Measurements from ENCODE around the gene BCL11B.

The BCL11B gene

DNA sequence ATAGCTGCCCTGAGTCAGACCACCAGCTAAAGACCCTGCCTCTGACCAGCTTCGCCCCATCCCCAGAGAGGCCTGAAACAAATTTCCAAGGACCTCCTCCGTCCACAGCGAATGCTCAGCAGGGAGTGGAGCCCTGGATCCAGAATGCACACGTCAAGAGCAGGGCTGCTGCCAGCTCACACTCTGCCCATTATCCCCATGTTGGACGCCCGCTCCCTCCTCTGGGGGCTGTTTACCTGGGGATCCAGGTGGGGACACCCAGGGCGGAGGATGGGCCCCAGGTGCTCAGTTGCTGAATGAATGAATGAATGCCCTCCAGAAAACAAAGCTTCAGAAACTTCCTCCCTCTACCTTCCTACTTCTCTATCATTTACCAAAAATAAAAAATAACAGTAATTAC lies 18.1 kb downstream of the BCL11B start:
- Histone ChIP-seq H3K27ac (ENCODE audit: low read depth, low read length) (no peak overlapping the region), H3K36me3 (ENCODE audit: control insufficient read depth, insufficient read depth, low read length) (no peaks in the 10 kb centered on the region), H3K27me3 (ENCODE audit: control insufficient read depth, insufficient read depth, low read length) (peaks cover 3% of the 10 kb centered on the region), H3K4me1 (ENCODE audit: control insufficient read depth, insufficient read depth, low read length) (no peaks in the 10 kb centered on the region), H3K4me3 (ENCODE audit: low read length) (no peak overlapping the region), H3K9ac (ENCODE audit: low read length) (no peak overlapping the region)

DNA sequence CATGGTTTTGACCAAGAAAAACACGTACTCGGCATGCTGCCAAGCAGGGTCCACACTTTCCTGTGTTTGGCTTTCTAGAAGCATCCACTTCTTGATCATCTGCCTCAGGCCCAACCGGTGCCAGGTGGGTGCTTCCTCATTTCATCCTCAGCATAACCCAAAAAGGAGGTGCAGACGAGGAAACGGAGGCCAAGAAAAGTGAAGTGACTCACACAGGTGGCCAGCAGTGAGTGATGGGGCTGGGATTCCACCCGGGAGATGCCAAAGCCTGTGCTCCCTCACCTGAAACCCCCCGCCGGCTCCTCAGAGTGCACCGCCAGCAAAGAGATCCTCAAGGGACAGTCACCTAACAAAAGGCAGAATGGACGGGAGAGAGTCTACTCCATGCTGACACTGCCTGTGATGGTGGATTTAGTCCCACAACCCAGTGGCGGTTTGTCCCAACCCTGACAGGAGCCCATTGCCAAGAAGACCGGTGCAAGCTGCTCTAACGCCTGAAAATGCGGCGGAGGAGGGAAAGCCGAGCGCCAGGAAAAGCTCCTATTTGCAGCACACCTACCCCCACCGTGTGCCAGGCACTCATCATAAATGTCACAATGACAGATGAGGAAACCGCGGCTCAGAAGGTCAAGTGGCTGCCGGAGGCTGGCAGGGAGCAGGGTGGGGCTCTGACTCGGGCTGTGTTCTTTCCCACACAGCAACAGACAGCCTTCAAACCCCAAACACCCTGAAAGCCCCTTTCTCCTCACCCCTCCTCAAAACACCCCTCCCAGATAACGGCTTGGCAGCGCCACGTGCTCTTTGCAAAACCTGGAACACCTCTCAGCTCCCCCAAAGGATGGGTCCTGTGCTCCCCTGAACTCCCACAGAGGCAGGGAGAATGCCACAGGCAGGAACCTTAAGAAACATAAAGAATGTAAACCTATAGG lies 18.8 kb downstream of the BCL11B start:
- Histone ChIP-seq H3K36me3 (ENCODE audit: control insufficient read depth, insufficient read depth, low read length) (no peaks in the 10 kb centered on the region), H3K27ac (ENCODE audit: low read depth, low read length) (no peak overlapping the region), H3K4me1 (ENCODE audit: control insufficient read depth, insufficient read depth, low read length) (no peaks in the 10 kb centered on the region), H3K4me3 (ENCODE audit: low read length) (no peak overlapping the region), H3K9ac (ENCODE audit: low read length) (no peak overlapping the region), H3K27me3 (ENCODE audit: control insufficient read depth, insufficient read depth, low read length) (peaks cover 3% of the 10 kb centered on the region)

DNA sequence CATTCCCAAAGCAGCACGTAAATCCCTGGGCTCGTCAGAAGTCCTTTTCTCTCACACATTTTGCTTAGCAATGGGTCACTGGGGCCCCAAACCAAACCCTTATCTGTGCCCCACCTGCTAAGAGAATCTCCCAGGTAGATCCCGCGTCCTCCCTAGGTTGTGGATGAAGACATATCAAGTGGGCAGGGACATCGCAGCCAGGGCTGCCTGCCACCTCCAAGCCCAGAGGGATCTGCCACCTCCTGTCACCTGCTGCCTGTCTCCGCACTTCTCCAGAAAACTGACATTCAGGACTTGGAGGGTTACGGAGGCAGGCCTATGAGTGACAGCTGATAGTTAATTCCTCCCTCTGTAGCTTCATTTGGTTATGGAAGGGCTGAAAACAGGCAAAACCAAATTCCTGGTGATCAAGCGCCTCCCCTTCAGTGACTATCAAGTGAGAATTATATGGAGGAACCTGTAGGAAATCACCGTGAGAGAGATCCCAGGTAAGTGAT lies 19.5 kb downstream of the BCL11B start:
- no peak overlapping the region for H3K9ac ChIP-seq (ENCODE audit: low read length)

DNA sequence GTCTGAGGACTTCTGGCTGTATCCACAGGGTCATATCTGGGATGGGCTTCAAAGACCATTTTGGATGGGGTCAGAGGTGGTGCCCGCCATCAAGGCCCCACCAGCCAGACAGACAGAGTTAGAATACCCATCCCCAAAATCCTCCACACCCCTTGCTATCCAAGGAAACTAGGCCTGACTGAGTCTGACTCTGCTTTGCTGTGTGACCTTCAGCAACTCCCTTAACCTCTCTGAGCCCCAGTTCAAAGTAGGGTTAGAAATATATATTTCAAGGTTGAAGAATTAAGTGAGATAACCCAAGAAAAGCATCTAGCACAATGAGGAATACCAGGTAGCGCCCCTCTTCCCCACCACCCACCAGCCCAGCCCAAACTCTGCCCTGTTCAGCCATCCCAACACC lies 20.3 kb downstream of the BCL11B start:
- Histone ChIP-seq H3K9ac (ENCODE audit: low read length) (no peak overlapping the region), H3K27ac (ENCODE audit: low read depth, low read length) (no peak overlapping the region), H3K36me3 (ENCODE audit: control insufficient read depth, insufficient read depth, low read length) (no peaks in the 10 kb centered on the region), H3K4me1 (ENCODE audit: control insufficient read depth, insufficient read depth, low read length) (no peaks in the 10 kb centered on the region), H3K4me3 (ENCODE audit: low read length) (no peak overlapping the region), H3K27me3 (ENCODE audit: control insufficient read depth, insufficient read depth, low read length) (peaks cover 3% of the 10 kb centered on the region)

More for the DNA sequence above, 19.5 kb downstream of the BCL11B start:
- Histone ChIP-seq H3K27ac (ENCODE audit: low read depth, low read length) (no peak overlapping the region), H3K36me3 (ENCODE audit: control insufficient read depth, insufficient read depth, low read length) (no peaks in the 10 kb centered on the region), H3K4me3 (ENCODE audit: low read length) (no peak overlapping the region), H3K27me3 (ENCODE audit: control insufficient read depth, insufficient read depth, low read length) (peaks cover 3% of the 10 kb centered on the region), H3K4me1 (ENCODE audit: control insufficient read depth, insufficient read depth, low read length) (no peaks in the 10 kb centered on the region)

DNA sequence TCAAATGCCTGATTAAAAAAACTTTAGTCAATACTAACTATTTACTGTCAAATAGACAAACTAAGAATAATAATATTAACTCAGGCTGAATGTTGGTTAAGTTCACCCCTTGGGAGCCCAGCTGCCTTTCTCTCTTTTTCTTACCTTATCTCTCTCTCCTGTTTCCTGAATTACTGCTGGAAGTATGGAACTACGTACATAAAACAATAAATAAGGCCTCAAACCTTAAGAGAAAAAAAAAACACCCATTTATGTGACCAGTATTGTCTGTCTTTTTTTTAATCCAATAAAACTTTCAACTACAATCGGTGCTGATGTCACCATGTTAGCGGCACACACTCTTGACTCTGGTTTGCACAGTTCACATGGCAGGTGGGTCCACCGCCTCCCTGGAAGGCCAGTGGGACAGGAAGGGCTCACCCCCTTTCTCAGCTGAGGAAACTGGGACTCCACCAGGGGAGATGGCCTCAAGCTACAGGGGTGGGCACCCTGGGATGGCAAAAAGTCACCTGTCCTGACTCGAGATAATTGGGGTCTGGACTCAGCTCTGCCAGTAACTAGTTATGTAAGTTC lies 21.3 kb downstream of the BCL11B start:
- Histone ChIP-seq H3K27ac (ENCODE audit: low read depth, low read length) (no peak overlapping the region), H3K36me3 (ENCODE audit: control insufficient read depth, insufficient read depth, low read length) (no peaks in the 10 kb centered on the region), H3K9ac (ENCODE audit: low read length) (no peak overlapping the region), H3K27me3 (ENCODE audit: control insufficient read depth, insufficient read depth, low read length) (peaks cover 3% of the 10 kb centered on the region), H3K4me1 (ENCODE audit: control insufficient read depth, insufficient read depth, low read length) (no peaks in the 10 kb centered on the region), H3K4me3 (ENCODE audit: low read length) (no peak overlapping the region)

DNA sequence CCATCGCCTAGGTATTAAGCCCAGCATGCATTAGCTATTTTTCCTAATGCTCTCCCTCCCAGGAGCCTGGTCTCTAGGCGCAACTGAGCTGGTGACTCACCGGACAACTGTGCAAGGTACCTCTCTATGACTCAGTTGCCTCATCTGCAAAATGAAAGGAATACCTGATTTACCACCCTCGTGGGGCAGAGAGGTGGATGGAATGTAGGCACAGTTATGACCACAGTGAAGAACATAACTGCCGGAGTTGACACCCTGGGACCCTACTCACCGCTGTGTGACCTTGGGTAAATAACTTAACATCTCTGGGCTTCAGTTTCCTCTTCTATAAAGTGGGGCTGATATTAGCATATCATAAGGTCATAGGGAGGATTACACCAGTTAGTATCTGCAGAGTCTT lies 22.6 kb downstream of the BCL11B start:
- Histone ChIP-seq H3K27ac (ENCODE audit: low read depth, low read length) (no peak overlapping the region), H3K4me3 (ENCODE audit: low read length) (no peak overlapping the region), H3K27me3 (ENCODE audit: control insufficient read depth, insufficient read depth, low read length) (peaks cover 3% of the 10 kb centered on the region)

DNA sequence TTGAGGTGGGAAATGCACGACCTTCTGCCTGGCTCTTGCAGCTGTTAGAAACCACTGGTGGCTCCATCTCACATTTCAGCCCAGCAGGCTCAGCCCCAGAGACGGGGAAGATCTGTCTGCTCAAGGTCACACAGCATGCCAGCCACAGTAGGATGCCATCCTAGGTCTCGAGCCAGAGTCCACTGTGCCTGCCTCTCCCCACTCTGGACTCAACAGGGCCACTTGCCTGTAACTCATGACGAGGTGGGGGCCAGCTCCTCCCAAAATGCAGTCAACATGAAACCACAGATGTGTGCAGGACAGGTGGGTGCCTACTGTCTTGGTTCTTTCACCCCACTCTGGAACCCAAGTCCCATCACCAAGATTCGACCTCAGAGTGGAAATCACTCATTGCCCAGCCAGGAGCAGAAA lies 23.2 kb downstream of the BCL11B start:
- Histone ChIP-seq H3K27me3 (ENCODE audit: control insufficient read depth, insufficient read depth, low read length) (peaks cover 3% of the 10 kb centered on the region), H3K27ac (ENCODE audit: low read depth, low read length) (no peak overlapping the region)

More for the DNA sequence above, 22.6 kb downstream of the BCL11B start:
- H3K4me1 ChIP-seq (ENCODE audit: control insufficient read depth, insufficient read depth, low read length): no peaks in the 10 kb centered on the region
- no peak overlapping the region for H3K9ac ChIP-seq (ENCODE audit: low read length)
- H3K36me3 ChIP-seq (ENCODE audit: control insufficient read depth, insufficient read depth, low read length): no peaks in the 10 kb centered on the region

DNA sequence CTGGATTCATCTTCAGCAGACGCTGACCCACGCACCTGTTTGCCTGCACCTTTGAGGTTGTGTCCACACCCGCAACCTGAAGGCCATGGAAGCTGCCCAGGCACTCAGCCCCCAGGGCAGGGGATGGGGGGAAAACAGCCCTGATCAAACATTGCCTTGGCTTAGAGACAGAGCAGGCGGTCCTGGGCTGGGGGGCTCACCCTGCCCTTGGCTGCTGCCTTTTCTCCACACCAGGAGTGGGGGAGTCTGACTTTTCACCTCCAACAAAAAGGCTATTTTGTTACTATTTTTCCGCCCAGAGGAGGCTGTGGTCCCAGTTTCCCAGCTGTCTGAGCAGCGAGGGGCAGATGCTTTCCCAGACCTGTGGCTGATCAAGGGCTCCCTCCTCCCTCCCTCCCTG lies 24.2 kb downstream of the BCL11B start:
- H3K27ac ChIP-seq (ENCODE audit: low read depth, low read length): no peak overlapping the region
- no peaks in the 10 kb centered on the region for H3K27me3 ChIP-seq (ENCODE audit: control insufficient read depth, insufficient read depth, low read length)
- no peaks in the 10 kb centered on the region for H3K4me1 ChIP-seq (ENCODE audit: control insufficient read depth, insufficient read depth, low read length)
- H3K9ac ChIP-seq (ENCODE audit: low read length): no peak overlapping the region
- H3K4me3 ChIP-seq (ENCODE audit: low read length): no peak overlapping the region
- H3K36me3 ChIP-seq (ENCODE audit: control insufficient read depth, insufficient read depth, low read length): no peaks in the 10 kb centered on the region

More for the DNA sequence above, 23.2 kb downstream of the BCL11B start:
- Histone ChIP-seq H3K36me3 (ENCODE audit: control insufficient read depth, insufficient read depth, low read length) (no peaks in the 10 kb centered on the region), H3K4me3 (ENCODE audit: low read length) (no peak overlapping the region), H3K4me1 (ENCODE audit: control insufficient read depth, insufficient read depth, low read length) (no peaks in the 10 kb centered on the region), H3K9ac (ENCODE audit: low read length) (no peak overlapping the region)

DNA sequence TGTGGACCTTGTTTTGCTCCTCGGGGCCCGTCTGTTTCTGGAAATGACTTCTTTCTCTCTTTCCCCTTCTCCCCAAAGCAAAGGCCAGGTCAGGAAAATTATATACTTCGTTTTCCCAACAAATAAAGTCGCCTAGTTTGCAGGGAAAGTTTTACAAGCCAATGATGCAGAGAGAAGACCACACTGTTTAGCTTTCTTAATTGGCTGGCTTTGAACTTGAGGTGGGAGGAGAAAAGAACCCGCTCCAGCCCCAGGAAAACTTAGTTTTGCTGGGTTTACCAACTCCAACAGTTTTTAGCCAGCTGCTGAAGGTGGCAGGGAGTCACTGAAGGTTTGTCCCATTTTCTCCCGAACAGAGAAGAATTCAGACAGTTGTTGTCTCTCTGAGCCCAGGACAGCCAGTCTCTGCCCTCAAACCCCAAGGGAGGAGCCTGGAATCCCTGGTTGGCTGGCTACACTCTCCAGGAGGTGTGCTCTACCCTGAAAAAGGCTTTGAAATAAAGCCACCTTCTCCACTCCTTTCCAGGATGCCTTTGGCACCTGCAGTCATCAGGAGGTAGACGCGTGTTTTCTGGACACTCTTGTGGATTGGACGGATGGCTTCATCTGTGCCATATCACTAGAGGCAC lies 24.8 kb downstream of the BCL11B start:
- no peak overlapping the region for H3K9ac ChIP-seq (ENCODE audit: low read length)
- no peak overlapping the region for H3K4me3 ChIP-seq (ENCODE audit: low read length)
- no peaks in the 10 kb centered on the region for H3K36me3 ChIP-seq (ENCODE audit: control insufficient read depth, insufficient read depth, low read length)
- H3K4me1 ChIP-seq (ENCODE audit: control insufficient read depth, insufficient read depth, low read length): no peaks in the 10 kb centered on the region
- H3K27me3 ChIP-seq (ENCODE audit: control insufficient read depth, insufficient read depth, low read length): no peaks in the 10 kb centered on the region
- H3K27ac ChIP-seq (ENCODE audit: low read depth, low read length): no peak overlapping the region

DNA sequence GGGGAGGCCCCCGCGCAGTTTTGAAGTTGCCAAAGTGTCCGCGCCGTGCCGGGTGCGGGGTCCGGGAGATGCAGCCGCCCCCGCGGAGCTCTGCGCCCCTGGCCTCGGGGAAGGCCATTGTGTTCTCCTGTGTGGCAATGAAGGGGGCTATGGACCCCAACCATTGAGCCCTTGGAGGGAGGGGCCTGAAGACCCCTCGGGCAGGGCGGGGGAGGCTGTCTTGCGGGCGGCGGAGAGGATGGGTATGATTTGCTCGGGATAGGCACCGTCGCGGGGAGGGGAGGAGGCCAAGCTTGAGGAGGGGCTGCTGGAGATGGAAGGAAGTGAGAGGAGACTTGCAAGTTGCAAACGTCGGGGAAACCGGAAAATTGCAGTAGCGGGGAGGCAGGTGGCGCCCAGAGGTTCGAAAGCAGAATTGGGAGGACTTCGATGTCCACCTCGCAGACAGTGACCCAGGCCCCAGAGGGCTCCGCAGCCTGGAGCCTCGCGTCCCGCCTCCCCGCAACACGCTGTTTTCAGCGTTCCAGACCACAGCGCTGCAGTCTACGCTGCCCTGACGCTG lies 25.4 kb downstream of the BCL11B start:
- Histone ChIP-seq H3K27me3 (ENCODE audit: control insufficient read depth, insufficient read depth, low read length) (no peaks in the 10 kb centered on the region), H3K36me3 (ENCODE audit: control insufficient read depth, insufficient read depth, low read length) (no peaks in the 10 kb centered on the region), H3K9ac (ENCODE audit: low read length) (no peak overlapping the region), H3K4me3 (ENCODE audit: low read length) (no peak overlapping the region), H3K4me1 (ENCODE audit: control insufficient read depth, insufficient read depth, low read length) (no peaks in the 10 kb centered on the region), H3K27ac (ENCODE audit: low read depth, low read length) (no peak overlapping the region)

DNA sequence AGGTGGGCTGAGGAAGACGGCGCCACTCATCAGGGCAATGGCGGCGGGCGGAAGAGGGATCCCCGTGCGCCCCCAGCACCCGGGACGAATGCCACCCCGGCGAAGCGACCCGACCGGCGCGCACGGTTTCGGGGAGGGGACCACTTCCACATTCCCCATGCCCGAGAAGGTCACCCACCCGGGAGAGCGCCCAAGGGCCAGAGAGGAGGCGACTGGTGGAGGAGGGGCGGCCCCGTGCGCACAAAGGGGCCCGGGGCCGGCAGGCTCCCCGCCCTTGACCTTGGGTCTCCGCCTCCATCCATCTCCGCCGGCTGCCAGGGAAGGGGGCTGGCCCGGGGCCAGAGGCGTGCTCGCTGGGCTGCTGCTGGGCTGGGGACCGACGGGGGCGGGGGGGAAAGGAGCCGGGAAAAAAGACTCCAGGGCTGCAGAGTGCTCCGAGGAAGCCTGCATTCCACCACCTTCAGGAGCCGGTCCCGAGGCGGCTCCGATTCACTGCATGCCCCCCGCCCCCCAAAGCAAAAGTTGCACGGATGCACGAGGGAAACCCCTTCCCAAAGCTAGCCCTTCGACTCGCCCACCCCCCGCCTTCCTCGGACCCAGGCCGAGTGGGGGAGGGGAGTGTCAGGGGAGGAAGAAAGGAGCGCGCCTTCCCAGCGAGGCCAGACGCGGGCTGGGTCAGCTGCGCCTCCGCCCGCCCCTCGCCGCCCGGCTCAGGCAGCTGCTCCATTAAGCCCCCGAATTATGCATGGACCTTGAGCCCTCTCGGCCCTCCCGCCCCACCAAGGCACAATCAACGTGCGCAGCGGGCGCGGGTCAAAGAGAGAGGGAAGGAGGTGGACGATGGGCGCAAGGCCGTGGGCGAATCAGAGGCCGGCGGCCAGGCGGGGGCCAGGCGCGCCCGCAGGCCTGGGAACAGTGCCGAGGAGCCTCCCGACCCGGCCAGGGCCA lies 26.2 kb downstream of the BCL11B start:
- Histone ChIP-seq H3K36me3 (ENCODE audit: control insufficient read depth, insufficient read depth, low read length) (no peaks in the 10 kb centered on the region), H3K27ac (ENCODE audit: low read depth, low read length) (no peak overlapping the region), H3K27me3 (ENCODE audit: control insufficient read depth, insufficient read depth, low read length) (no peaks in the 10 kb centered on the region)

More for the DNA sequence above, 26.2 kb downstream of the BCL11B start:
- no peaks in the 10 kb centered on the region for H3K4me1 ChIP-seq (ENCODE audit: control insufficient read depth, insufficient read depth, low read length)
- no peak overlapping the region for H3K4me3 ChIP-seq (ENCODE audit: low read length)
- no peak overlapping the region for H3K9ac ChIP-seq (ENCODE audit: low read length)

All from rectal smooth muscle tissue (tissue), 1 donor.